Natural killer cell (primary cell): ENCODE results near the gene TNFSF13B. TPM values are rescaled to one million over a fixed set of nuclear protein-coding genes. Genes with fewer than 3 reads are reported as not detected.
A peak's percentile ranks its signal among the peaks of the same experiment; 100 is the strongest.

Experiments used
- ATAC-seq, 3 donors: fragments of 150-1000 bp in 2 of 3; fragments of 200-7000 bp in 1 of 3; cut with Tn5 transposase; 1 replicate in 1 of 3; 2 replicates in 2 of 3; pipeline ENCODE4 v1.10.0; 2021; ENCODE audit warnings: mild to moderate bottlenecking in 2 of 3, moderate library complexity in 2 of 3
- DNase-seq, 2 donors: peaks; one replicate each; pipeline versions ENCODE4 v3.0.0 to v3.0.0-alpha.2; 2013 to 2021; ENCODE audit warnings: mixed read lengths in 1 of 2
- H3K27ac ChIP-seq: one replicate; pipeline ENCODE4 v1.5.1; 2013; ENCODE audit warnings: mild to moderate bottlenecking, low read length
- H3K27me3 ChIP-seq: one replicate; pipeline ENCODE4 v1.6.1; 2013; ENCODE audit warnings: low read length; ENCODE audit not compliant: control insufficient read depth, insufficient read depth
- H3K36me3 ChIP-seq: one replicate; pipeline ENCODE4 v1.6.1; 2013; ENCODE audit warnings: low read length; ENCODE audit not compliant: control insufficient read depth, insufficient read depth
- H3K4me1 ChIP-seq: one replicate; pipeline ENCODE4 v1.6.1; 2013; ENCODE audit warnings: low read length; ENCODE audit not compliant: control insufficient read depth, insufficient read depth
- H3K4me3 ChIP-seq: one replicate; pipeline ENCODE4 v1.5.1; 2013; ENCODE audit warnings: low read length
- H3K9me3 ChIP-seq: one replicate; pipeline ENCODE4 v1.6.1; 2013; ENCODE audit warnings: low read length; ENCODE audit not compliant: control insufficient read depth, insufficient read depth
- H3K27ac Mint-ChIP-seq, 2 donors: one replicate each; pipeline ENCODE4 v1.8.0; 2022; ENCODE audit warnings: mild to moderate bottlenecking in 2 of 2, mixed read lengths in 2 of 2, moderate library complexity in 1 of 2
- H3K27me3 Mint-ChIP-seq, 2 donors: one replicate each; pipeline ENCODE4 v1.8.0; 2022; ENCODE audit warnings: low read depth in 2 of 2, mixed read lengths in 2 of 2
- H3K36me3 Mint-ChIP-seq: one replicate; pipeline ENCODE4 v1.8.0; 2022; ENCODE audit warnings: mixed read lengths
- H3K4me1 Mint-ChIP-seq, 2 donors: one replicate each; pipeline ENCODE4 v1.8.0; 2022; ENCODE audit warnings: mixed read lengths in 2 of 2
- H3K4me3 Mint-ChIP-seq: one replicate; pipeline ENCODE4 v1.8.0; 2022; ENCODE audit warnings: mild to moderate bottlenecking, moderate library complexity, mixed read lengths
- H3K9me3 Mint-ChIP-seq, 2 donors: one replicate each; pipeline ENCODE4 v1.8.0; 2022; ENCODE audit warnings: mixed read lengths in 2 of 2
- CTCF ChIP-seq: fragments of 200-600 bp; IDR thresholded peaks from one replicate; pipeline ENCODE4 v1.8.0; 2022; ENCODE audit warnings: antibody characterized with exemption
- WGBS: methylation state at CpG from one replicate; pipeline ENCODE4 v1.1.7; 2013; ENCODE audit warnings: missing lambda C conversion rate; ENCODE audit not compliant: insufficient coverage; 5-methylcytosine and 5-hydroxymethylcytosine counted together
- intact Hi-C: fragments of 100-400 bp; cut with micrococcal nuclease; formaldehyde crosslinking; loops from one replicate; pipeline ENCODE4 v1.14.2; 2022
- total RNA-seq, 4 donors: library from RNA; stranded (reverse); fragments of 120-200 nt in 1 of 4; gene quantifications; one replicate each; pipeline versions ENCODE4 v1.2.3 to v1.2.4, GENCODE V29; 2013 to 2022

Gene TNFSF13B
- total RNA-seq, 3 donors from 2014 or later (not counting 1 experiment from before 2014, with no cell fraction given) = 4.0 to 9.5 (median 6.3) TPM

DNA sequence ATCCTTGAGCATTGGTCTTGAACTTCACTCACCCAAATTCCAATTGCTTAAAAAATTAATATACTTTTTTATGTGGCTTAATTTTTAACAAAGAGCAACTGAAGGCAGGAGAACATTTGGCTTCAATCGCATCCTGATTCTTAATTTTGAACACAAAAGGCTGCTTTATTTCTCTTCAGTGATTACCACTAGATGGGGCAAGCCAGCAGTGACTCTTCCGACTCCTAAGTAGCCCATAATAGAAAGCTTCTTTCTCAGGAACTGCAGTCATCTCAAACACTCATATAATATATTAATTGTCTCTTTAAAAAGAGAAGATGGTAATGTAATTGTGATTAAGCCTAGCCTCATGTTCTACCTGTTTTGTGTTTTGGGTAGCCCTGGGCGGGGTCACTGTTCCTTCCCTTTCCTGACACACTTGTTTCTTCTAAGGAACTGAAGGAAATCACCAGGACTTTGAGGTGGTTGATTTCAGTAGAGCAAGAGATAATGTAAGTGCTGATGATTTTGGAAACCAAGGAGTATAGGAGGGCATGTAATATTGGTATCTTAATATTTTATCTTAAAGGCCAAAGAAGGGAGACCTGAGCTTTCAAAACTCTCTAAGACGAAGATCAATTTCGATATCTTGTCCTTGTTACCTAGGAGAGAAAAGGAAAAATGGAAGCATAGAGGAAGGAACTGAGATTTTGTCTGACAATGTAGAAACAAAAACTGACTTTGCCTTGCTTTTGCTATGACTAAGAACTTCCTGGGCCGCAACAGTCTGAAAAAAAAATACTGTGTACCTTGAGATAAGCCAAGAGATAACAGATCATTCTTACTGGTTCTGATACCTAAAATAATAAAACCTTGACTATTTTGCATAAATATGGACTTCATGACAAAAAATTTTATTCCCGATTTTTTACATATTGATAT is 73.1 kb downstream of the TNFSF13B start:
- Histone ChIP-seq H3K36me3 (no peaks in the 10 kb centered on the region), H3K27me3 (no peaks in the 10 kb centered on the region), H3K9me3 (no peaks in the 10 kb centered on the region), H3K4me1 (no peaks in the 10 kb centered on the region), H3K4me3 (no peak overlapping the region), H3K27ac (peak overlapping the region; percentile 14)
- Mint-ChIP-seq H3K9me3 (no peaks in the 10 kb centered on the region), H3K4me1 (no peaks in the 10 kb centered on the region), H3K36me3 (no peaks in the 10 kb centered on the region), H3K27me3 (peaks cover 5 to 14% of the 10 kb centered on the region in 2 donors), H3K4me3 (no peak overlapping the region), H3K27ac (no peak overlapping the region)
- ATAC-seq = no peak
- intact Hi-C loops = no loop called here
- peak in 1 of 2 donors; percentile 51 for DNase-seq
- WGBS = 48% methylated on average over 5 of the region's 7 CpGs
- no peak for TF ChIP-seq CTCF

GRCh38 chr13:108345016-108345415 is 75.5 kb downstream of the TNFSF13B start:
- H3K4me1 ChIP-seq = no peaks in the 10 kb centered on the region
- Mint-ChIP-seq H3K9me3 (no peaks in the 10 kb centered on the region), H3K27me3 (peaks cover 0 to 3% of the 10 kb centered on the region in 2 donors), H3K27ac (no peak overlapping the region), H3K4me3 (no peak overlapping the region), H3K4me1 (no peaks in the 10 kb centered on the region), H3K36me3 (no peaks in the 10 kb centered on the region)
- DNase-seq (no peak), ATAC-seq (no peak)
- H3K36me3 ChIP-seq = no peaks in the 10 kb centered on the region
- intact Hi-C loops = no loop called here
- H3K27ac ChIP-seq = no peak overlapping the region
- 93% methylated on average over 10 of the region's 10 CpGs for WGBS
- no peaks in the 10 kb centered on the region for H3K9me3 ChIP-seq
- H3K4me3 ChIP-seq = no peak overlapping the region
- no peaks in the 10 kb centered on the region for H3K27me3 ChIP-seq
- TF ChIP-seq CTCF = no peak

- no peak overlapping the region for H3K27ac Mint-ChIP-seq
Measured at GRCh38 chr13:108346376-108346775, 76.9 kb downstream of the TNFSF13B start.

More at GRCh38 chr13:108346376-108346775, 76.9 kb downstream of the TNFSF13B start:
- ATAC-seq (no peak), DNase-seq (peak in 1 of 2 donors; percentile 11)
- no peak overlapping the region for H3K27ac ChIP-seq
- H3K4me1 Mint-ChIP-seq = no peaks in the 10 kb centered on the region
- no peaks in the 10 kb centered on the region for H3K4me1 ChIP-seq
- no peak for TF ChIP-seq CTCF
- peaks cover 0 to 3% of the 10 kb centered on the region in 2 donors for H3K27me3 Mint-ChIP-seq
- no peaks in the 10 kb centered on the region for H3K27me3 ChIP-seq
- H3K4me3 Mint-ChIP-seq = no peak overlapping the region
- no peak overlapping the region for H3K4me3 ChIP-seq
- H3K9me3 ChIP-seq = no peaks in the 10 kb centered on the region
- intact Hi-C loops = no loop called here
- no peaks in the 10 kb centered on the region for H3K36me3 ChIP-seq
- H3K36me3 Mint-ChIP-seq = no peaks in the 10 kb centered on the region
- 62% methylated on average over 8 of the region's 8 CpGs for WGBS
- no peaks in the 10 kb centered on the region for H3K9me3 Mint-ChIP-seq
